Activated T-helper 9 cell treated with anti-CD3 and anti-CD28 coated beads, Interleukin-2, amount 50 U/mL, for 16 hours (primary cell): ENCODE measurements around the gene RTTN.
A peak's percentile ranks its signal among the peaks of the same experiment; 100 is the strongest.
"Not testable (repeated sequence)": the region's sequence is repeated elsewhere in the genome, so short reads cannot be mapped to it uniquely, and the experiment has no call there.

Source experiments
- DNase-seq: peaks from one replicate; pipeline ENCODE4 v3.0.0-alpha.2; 2020; ENCODE audit warnings: low read depth

The RTTN gene

GRCh38 chr18:70205421-70206397 lies at the start of gene RTTN:
TSS of gene RTTN (minus strand) at chr18:70205687. CDS start at chr18:70205658, 29 bp downstream.
- DNase-seq: peak; percentile 86

GRCh38 chr18:70250781-70251180 lies 45.3 kb upstream of the RTTN start:
- DNase-seq: no peak

- DNase-seq: not testable (repeated sequence)
Observed at GRCh38 chr18:70249861-70250260, 44.4 kb upstream of the RTTN start.

GRCh38 chr18:70249118-70249517 lies 43.6 kb upstream of the RTTN start:
- DNase-seq: no peak

GRCh38 chr18:70246061-70246466 lies 40.6 kb upstream of the RTTN start:
- DNase-seq: no peak

GRCh38 chr18:70243131-70243929 lies 37.8 kb upstream of the RTTN start:
- DNase-seq: no peak

GRCh38 chr18:70236921-70237320 lies 31.4 kb upstream of the RTTN start:
- DNase-seq: not testable (repeated sequence)

GRCh38 chr18:70235478-70235877 lies 30.0 kb upstream of the RTTN start:
- DNase-seq: no peak

GRCh38 chr18:70234667-70235459 lies 29.4 kb upstream of the RTTN start:
- DNase-seq: no peak

GRCh38 chr18:70233974-70234373 lies 28.5 kb upstream of the RTTN start:
- DNase-seq: no peak

GRCh38 chr18:70232261-70232660 lies 26.8 kb upstream of the RTTN start:
- DNase-seq: no peak

GRCh38 chr18:70229639-70230038 lies 24.2 kb upstream of the RTTN start:
- DNase-seq: no peak

- DNase-seq: no peak
Observed at GRCh38 chr18:70228536-70228935, 23.0 kb upstream of the RTTN start.

GRCh38 chr18:70227438-70227837 lies 22.0 kb upstream of the RTTN start:
- no peak for DNase-seq

GRCh38 chr18:70221915-70222278 lies 16.4 kb upstream of the RTTN start:
- no peak for DNase-seq

- no peak for DNase-seq
Observed at GRCh38 chr18:70221156-70221914, 15.8 kb upstream of the RTTN start.

GRCh38 chr18:70220628-70221027 lies 15.1 kb upstream of the RTTN start:
- DNase-seq: no peak

GRCh38 chr18:70219688-70220087 lies 14.2 kb upstream of the RTTN start:
- no peak for DNase-seq

GRCh38 chr18:70216788-70217187 lies 11.3 kb upstream of the RTTN start:
- DNase-seq: no peak

- DNase-seq: no peak
Observed at GRCh38 chr18:70207181-70207580, 1.7 kb upstream of the RTTN start.

GRCh38 chr18:70200286-70200685 lies 5.2 kb downstream of the RTTN start:
- DNase-seq: no peak
